GM18861 (cell line): ENCODE data around the gene PDE6B.
A peak's percentile ranks its signal among the peaks of the same experiment; 100 is the strongest.
"Not testable (repeated sequence)": the region's sequence is repeated elsewhere in the genome, so short reads cannot be mapped to it uniquely, and the experiment has no call there.

ENCODE experiments used
- ATAC-seq: cut with Tn5 transposase; IDR thresholded peaks from one replicate; pipeline ENCODE4 v1.9.1; 2021; ENCODE audit not compliant: unreplicated experiment

PDE6B gene

DNA sequence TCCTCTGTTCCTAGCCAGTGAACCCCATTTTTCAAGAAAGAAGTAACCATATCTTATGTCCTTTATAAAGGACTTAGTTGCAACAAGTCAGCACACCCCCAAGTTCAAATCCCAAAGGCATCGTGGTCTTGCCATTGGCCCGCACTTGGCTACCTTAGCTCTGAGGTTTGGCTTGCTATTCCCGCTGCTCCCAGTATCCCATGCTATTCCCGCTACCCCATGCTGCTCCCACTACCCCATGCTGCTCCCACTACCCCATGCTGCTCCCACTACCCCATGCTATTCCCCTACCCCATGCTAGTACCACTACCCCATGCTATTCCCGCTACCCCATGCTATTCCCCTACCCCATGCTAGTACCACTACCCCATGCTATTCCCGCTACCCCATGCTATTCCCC is 42.8 kb downstream of the PDE6B start:
- not testable (repeated sequence) for ATAC-seq

GRCh38 chr4:669806-670559 is 44.6 kb downstream of the PDE6B start:
- ATAC-seq = not testable (repeated sequence)

- no peak for ATAC-seq
Measured at GRCh38 chr4:671769-672168, 46.4 kb downstream of the PDE6B start.

- ATAC-seq = no peak
Measured at GRCh38 chr4:673349-674091, 48.1 kb downstream of the PDE6B start.

DNA sequence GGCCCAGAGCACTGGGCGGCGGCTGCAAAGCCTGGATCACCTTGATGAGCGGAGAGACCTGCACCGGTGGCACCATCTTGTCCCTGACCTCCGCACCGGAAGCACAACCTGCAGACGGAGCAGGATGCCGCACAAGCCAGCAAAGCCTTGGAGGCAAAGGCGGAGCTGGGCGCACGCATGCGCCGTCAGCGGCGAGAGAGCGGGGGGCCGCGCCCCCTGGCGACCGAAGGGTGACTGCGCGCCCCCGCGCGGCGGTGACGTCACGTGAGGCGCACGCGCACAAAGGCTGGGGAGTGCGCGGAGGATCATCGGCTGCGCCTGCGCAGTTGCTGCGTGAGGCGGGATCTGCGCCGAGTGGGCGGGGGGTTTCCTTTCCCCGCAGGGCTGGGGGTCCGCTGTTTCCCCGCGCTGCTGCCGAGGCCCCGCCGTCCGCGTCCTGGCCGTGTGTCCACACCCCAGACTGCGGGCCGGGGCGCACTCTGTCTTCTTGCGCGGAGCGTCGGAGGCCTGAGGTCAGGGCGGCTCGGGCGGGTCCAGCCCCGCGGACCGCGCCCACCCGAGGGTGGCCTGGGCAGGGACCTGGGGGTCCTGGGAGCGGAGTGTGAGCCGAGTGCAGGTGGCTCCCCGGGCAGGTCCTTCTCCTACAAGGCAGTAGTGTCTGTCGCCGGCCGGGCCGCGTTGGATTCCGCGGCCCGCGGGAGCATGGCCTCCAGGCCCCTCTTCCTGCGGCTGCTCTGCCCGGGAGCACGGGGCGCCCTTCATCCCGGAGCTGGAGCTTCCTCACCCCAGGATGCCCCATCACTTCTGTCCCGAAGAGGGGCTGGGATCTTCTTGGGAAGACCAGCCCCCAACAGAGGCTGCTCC is 49.0 kb downstream of the PDE6B start, which contains the start of the genes ATP5ME and MYL5:
Gene ATP5ME, minus strand, starts transcription at position 105 of the 864 bp plus-strand sequence. Its CDS starts 29 bp downstream, at position 76.
Gene MYL5, plus strand, starts transcription at position 371 of the 864 bp plus-strand sequence. CDS start 3,485 bp downstream, outside the sequence.
- ATAC-seq = peak; percentile 79

DNA sequence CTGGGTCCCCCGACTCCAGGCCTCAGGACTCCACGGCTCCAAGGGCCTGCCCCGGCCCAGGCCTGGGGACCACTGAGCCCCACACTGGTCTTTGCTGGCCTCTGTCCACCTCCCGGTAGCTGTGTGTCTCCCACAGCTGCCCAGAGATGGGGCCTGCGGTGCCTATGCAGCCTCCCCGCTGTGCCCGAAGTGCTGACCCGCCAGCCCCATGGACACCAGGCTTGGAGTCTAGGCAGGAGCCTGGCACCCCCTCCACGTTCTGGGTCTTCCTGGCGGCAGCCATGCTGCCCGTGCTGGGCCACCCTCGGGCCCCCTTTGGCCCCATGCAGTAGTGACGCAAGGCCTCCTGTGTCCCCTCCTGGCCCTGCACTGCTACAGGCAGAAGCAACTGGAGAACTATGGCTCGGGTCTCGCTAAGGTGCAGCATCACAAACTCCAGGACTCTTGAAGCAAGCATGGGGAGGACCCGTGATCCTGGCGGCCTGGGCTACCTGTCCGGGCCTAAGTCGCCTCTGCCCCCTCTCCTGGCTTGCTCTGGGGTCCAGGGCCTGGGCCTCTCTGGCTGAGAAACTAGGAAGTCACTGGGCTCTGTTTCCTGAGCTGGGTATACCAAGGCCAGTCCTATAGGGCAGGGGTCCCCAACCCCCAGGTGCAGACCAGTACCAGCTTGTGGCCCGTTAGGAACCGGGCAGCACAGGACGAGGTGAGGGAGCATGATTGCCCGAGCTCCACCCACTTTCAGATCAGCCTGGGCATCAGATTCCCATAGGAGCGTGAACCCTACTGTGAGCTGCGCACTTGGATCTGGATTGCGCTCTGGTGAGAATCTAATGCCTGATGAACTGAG is 49.9 kb downstream of the PDE6B start:
- no peak for ATAC-seq

DNA sequence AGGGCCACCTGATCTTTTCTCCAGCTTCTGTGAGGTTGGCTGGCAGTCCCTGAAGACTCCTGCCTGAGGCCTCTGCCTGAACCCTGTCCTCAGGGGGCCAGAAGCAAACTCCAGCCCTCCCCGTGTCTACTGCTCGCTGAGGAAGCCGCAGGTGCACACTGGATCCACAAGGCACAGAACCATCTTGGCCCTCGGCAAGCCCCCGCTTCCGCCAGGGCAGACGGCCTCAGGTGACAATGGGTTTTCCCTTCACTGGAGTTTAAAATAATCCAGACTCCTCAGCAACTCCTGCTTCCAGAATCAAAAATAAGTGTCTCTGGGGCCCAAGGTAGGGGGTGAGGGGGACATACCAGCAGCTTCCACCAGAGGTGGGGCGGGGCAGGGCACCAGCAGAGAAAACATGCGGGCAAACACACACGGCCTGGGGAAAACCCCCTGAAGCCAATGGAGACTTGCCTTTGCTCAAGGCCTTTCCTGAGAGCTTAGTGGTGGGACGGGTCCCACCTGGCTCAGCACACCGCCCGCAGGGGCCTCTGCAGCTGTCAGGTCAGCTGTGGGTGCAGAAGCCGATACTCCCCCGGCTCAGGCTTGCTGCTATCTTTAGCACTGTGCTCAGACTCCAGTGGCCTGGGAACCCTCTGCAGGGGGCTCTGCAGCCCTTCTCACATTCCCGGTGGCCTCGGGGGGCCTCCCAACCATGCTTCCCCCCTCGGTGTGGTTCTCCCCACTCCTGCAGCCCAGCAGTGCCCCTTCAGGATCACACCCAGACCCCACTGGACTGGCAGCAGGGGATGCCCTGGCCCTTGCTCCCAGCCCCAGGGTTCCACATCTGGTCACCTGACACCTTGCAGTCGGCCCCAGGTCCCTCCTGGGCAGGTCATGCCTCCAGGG is 50.9 kb downstream of the PDE6B start:
- ATAC-seq = no peak

- ATAC-seq = no peak
Measured at GRCh38 chr4:676871-677235, 51.5 kb downstream of the PDE6B start.

- ATAC-seq = no peak
Measured at GRCh38 chr4:677431-678293, 52.3 kb downstream of the PDE6B start.

DNA sequence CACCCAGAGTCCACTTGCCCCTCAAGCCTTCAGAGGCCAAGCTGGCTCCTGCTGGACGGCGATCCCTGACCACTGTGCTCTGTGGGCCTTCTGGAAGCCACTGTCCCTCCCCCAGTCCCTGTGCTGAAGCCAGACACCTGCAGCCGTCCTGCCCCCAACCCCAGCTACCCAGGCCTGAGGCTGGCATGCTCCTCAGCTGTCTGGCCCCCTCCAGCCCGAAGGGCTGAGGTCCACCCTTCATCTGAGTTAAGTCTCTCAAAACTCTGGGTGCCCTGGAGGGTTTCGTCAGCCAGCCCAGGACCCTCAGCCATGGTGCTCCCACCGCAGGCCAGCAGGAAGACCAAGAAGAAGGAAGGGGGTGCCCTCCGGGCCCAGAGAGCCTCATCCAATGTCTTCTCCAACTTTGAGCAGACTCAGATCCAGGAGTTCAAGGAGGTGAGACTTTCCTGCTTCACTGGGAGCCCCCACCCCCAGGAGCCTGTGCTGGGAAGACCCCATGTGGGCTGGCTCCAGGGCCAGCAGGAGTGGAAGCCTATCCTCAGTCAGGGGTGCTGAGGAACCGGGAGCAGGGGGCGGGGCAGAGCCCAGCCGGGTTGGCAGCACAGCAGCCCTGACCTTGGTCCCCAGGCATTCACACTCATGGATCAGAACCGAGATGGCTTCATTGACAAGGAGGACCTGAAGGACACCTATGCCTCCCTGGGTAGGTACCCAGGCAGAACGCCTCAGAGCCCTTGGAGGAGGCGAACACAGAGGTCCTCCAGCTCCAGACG is 53.1 kb downstream of the PDE6B start:
- ATAC-seq = no peak

DNA sequence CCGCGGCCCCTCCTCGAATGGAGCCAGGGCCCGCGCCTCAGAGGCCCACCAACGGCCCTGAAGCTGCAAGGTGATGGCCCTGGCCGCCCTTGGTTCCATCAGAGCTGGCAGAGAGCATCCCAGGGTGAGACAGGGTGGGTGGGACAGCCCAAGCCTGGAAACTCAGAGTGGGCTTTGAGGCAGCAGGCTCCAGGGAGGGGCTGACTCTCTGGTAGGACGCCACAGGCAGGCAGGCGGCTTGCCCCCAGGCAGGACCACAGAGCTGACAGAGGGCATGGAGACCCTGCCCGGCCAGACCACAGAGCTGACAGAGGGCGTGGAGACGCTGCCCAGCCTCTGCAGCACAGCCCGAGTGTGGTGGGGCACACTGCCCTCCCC is 53.7 kb downstream of the PDE6B start:
- ATAC-seq = no peak

GRCh38 chr4:679629-680028 is 54.3 kb downstream of the PDE6B start:
- ATAC-seq = no peak

DNA sequence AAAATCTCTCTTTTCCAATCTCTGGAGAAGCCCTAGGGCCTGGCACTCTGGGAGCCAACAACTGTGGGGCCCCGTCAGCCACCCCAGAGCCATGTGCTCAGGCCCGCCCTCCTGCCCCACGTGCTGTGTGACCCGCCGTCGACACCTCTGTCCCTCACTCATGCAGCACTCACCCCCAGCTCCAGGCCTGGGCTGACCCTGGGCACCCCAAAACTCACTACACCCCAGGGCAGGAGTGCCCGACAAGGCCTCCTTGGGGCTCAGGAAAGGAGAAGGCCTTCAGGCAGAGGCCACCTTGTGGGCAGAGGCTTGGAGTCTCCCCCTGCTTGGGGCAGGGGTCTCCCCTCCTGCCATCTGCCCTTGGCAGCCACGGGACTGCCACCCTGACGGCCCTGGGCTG is 54.7 kb downstream of the PDE6B start:
- ATAC-seq = no peak

DNA sequence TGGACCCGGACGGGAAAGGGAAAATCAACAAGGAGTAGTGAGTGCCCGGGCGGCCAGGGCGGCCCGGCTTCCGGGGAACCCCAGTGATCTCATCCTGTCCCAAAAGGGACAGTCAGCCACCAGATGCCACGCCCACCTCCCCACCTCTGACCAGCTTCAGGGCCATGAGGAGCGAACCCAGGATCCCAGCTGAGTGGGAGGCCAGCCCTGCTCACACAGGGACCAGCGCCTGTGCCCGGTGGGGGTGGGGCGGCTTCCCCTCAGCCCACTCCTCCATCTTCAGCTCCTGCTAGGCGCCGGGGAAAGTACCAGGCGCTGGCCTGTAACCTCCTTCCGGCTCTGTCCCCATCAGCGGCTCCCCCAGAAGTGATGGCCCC is 55.2 kb downstream of the PDE6B start:
- no peak for ATAC-seq

- ATAC-seq = no peak
Measured at GRCh38 chr4:680928-681645, 55.7 kb downstream of the PDE6B start.

GRCh38 chr4:681736-682451 is 56.5 kb downstream of the PDE6B start:
- no peak for ATAC-seq
